ENCODE measurements around the gene BICRA. TPM values are rescaled to one million over a fixed set of nuclear protein-coding genes. Genes with fewer than 3 reads are reported as not detected.

The BICRA gene
- total RNA-seq, 1 donor from 2014 or later = 5.2 TPM

DNA sequence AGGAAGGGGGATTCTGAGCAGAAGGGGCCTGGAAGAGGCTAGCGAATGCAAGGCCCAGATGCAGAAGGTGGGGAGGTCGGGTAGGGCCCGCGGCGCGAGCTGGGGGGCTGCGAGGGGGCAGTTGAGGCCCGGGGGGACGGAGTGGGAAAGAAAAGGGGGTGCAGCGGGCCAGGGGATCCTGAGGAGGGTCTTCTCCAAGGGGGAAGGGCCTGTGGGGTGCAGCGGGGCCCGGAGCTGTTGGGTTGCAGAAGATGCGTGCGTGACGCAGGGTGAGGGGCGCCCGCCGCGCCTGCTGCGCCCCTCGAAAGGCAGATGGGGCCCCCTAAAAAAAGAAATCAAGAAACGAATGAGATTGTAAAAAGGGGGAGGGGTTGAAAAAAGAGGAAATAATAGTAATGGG, 36.3 kb upstream of the BICRA start:
- Histone ChIP-seq H3K27me3 (no peaks in the 10 kb centered on the region), H3K27ac (no peak overlapping the region), H3K36me3 (no peaks in the 10 kb centered on the region), H3K4me1 (peaks cover 9% of the 10 kb centered on the region), H3K4me3 (peak overlapping the region; percentile 36 to 37), H3K9me3 (no peaks in the 10 kb centered on the region)
- intact Hi-C loops (cut with DNase I) = no loop called here
- DNase-seq (ENCODE audit: extremely low spot score in 2 of 2) = no peak
- no peak for TF ChIP-seq POLR2A (IDR thresholded peaks at IDR 0.05)
- TF ChIP-seq, protein P1, sequence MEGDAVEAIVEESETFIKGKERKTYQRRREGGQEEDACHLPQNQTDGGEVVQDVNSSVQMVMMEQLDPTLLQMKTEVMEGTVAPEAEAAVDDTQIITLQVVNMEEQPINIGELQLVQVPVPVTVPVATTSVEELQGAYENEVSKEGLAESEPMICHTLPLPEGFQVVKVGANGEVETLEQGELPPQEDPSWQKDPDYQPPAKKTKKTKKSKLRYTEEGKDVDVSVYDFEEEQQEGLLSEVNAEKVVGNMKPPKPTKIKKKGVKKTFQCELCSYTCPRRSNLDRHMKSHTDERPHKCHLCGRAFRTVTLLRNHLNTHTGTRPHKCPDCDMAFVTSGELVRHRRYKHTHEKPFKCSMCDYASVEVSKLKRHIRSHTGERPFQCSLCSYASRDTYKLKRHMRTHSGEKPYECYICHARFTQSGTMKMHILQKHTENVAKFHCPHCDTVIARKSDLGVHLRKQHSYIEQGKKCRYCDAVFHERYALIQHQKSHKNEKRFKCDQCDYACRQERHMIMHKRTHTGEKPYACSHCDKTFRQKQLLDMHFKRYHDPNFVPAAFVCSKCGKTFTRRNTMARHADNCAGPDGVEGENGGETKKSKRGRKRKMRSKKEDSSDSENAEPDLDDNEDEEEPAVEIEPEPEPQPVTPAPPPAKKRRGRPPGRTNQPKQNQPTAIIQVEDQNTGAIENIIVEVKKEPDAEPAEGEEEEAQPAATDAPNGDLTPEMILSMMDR (IDR thresholded peaks at IDR 0.05) = no peak
- TF ChIP-seq POLR2AphosphoS5 (IDR thresholded peaks at IDR 0.05; ENCODE audit: insufficient read depth in 1 of 2, low read depth in 1 of 2) = no peak

DNA sequence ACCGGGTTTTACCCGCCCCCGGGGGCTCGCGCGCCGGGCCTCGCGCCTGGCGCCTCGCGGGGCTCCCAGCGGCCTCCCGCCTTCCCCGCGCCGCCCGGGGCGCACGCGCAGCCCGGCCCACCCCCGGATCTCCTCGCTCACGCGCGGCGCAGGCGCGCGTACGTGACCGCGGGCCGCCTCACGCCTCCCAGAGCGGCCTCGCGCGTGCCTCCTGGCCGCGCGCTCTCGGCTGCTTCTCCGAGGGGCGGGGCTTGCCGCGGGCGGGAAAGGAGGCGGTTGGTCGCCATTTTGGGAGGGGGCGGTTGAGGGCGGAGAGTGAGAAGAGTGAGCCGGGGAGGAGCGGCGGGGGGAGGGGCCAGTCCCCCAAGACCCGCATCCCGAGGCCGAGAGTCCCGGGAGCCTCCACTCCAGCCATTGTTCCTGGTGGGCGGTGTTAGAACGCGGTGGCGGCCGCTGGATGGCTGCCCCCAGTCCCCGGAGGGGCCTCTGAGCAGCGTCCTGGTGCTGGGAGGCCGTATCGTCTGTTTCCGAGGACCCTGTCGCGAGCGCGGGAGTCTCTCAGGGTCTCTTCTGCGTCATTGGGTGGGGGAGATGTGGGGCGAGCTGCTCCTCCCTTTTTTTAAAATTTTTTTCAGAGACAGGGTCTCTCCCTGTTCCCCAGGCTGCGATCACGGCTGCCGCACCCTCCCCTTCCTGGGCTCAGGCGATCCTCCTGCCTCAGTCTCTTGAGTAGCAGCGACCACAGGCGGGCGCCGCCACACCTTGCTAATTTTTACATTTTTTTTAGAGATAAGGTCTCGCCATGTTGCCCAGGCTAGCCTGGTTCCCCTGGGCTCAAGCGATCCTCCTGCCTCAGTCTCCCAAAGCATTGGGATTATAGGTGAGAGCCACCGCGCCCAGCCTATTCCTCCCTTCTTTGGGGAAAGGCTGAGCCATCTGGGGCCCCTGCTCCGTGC, 35.6 kb upstream of the BICRA start, which contains the start of gene ZNF541:
TSS of gene ZNF541 (minus strand) at position 78 of the 956 bp plus-strand sequence. CDS start 17,292 bp downstream, outside the sequence.
- intact Hi-C loops (cut with DNase I) = no loop called here

DNA sequence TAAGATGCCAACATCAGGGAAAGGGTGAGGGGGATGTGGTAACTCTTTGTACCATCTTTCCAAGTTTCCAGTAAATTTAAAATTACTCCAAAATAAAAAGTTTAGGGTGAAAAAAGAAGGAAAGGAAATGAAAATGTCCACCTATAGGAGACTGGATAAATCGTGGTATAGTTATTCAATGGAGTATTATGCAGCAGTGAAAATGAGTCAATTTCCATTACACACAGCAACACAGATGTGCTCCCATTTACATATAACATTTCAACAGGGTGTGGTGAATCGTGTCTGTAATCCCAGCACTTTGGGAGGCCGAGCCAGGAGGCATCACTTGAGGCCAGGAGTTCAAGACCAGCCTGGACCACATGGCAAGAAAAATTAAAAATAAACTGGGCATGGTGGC, 28.5 kb upstream of the BICRA start:
- Histone ChIP-seq H3K9me3 (no peaks in the 10 kb centered on the region), H3K4me3 (no peak overlapping the region), H3K4me1 (peaks cover 6% of the 10 kb centered on the region), H3K27ac (no peak overlapping the region), H3K27me3 (no peaks in the 10 kb centered on the region), H3K36me3 (no peaks in the 10 kb centered on the region)
- TF ChIP-seq POLR2A (IDR thresholded peaks at IDR 0.05) (no peak), POLR2AphosphoS5 (IDR thresholded peaks at IDR 0.05; ENCODE audit: insufficient read depth in 1 of 2, low read depth in 1 of 2) (no peak)
- TF ChIP-seq, protein P1 (IDR thresholded peaks at IDR 0.05) = no peak
- no peak for DNase-seq (ENCODE audit: extremely low spot score in 2 of 2)
- intact Hi-C loops (cut with DNase I) = no loop called here

More for the DNA sequence above, 35.6 kb upstream of the BICRA start, which contains the start of gene ZNF541:
- H3K4me1 ChIP-seq = peaks cover 9% of the 10 kb centered on the region
- H3K27me3 ChIP-seq = no peaks in the 10 kb centered on the region
- no peaks in the 10 kb centered on the region for H3K36me3 ChIP-seq
- no peak within 1 kb of the TSS for H3K27ac ChIP-seq
- H3K9me3 ChIP-seq = no peaks in the 10 kb centered on the region
- TF ChIP-seq POLR2A (IDR thresholded peaks at IDR 0.05) (no peak), POLR2AphosphoS5 (IDR thresholded peaks at IDR 0.05; ENCODE audit: insufficient read depth in 1 of 2, low read depth in 1 of 2) (no peak)
- TF ChIP-seq, protein P1 (IDR thresholded peaks at IDR 0.05) = no peak
- peak within 1 kb of the TSS; percentile 36 to 37 for H3K4me3 ChIP-seq
- DNase-seq (ENCODE audit: extremely low spot score in 2 of 2) = no peak

DNA sequence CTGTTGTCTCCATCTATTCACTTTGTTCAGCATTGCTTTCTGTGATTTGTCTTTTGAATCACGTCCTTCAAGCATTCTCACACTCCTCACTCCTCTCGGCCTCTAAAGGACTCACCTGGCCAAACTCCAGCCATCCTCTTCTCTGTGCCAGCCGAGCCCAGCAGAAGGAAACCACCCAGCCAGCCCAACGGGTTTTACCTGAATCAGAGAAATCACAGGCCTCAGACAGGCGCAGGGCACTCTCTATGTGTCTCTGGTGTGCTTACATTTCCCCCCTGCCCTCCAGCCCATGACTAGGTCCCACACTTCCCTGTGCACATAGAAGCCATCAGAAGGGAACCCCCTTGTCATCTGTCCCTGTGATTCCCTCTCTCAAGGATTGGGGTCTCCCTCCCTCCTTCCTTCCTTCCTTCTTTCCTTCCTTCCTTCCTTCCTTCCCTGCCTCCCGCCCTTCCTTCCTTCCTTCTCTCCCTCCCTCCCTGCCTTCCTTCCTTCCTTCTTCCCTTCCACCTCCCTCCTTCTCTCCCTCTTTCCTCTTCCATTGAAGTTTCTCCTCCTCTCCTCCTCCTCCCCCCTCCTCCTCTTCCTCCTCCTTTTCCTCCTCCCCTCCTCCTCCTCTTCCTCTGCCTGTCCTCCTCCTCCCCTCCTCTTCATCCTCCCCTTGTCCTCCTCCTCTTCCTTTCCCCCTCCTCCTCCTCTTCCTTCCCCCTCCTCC, 27.2 kb upstream of the BICRA start:
- no peak for DNase-seq (ENCODE audit: extremely low spot score in 2 of 2)

More for the DNA sequence above, 27.2 kb upstream of the BICRA start:
- Histone ChIP-seq H3K4me1 (peaks cover 6% of the 10 kb centered on the region), H3K27me3 (no peaks in the 10 kb centered on the region), H3K4me3 (no peak overlapping the region), H3K27ac (peak overlapping the region; percentile 69), H3K9me3 (no peaks in the 10 kb centered on the region), H3K36me3 (no peaks in the 10 kb centered on the region)
- intact Hi-C loops (cut with DNase I) = no loop called here
- no peak for TF ChIP-seq POLR2A (IDR thresholded peaks at IDR 0.05)
- TF ChIP-seq POLR2AphosphoS5 (IDR thresholded peaks at IDR 0.05; ENCODE audit: insufficient read depth in 1 of 2, low read depth in 1 of 2) = no peak
- TF ChIP-seq, protein P1 (IDR thresholded peaks at IDR 0.05) = no peak

Data from vagina (tissue), 2 donors.